A673 (cell line): ENCODE measurements around the gene TCF20.

Experiments used
- EZH2 ChIP-seq: fragments of 200-600 bp; sonication (generic); IDR thresholded peaks from 2 replicates; pipeline ENCODE4 v1.6.1; 2017; ENCODE audit warnings: borderline replicate concordance, low read depth, mild to moderate bottlenecking, mixed read lengths, antibody characterized with exemption, low read length; ENCODE audit not compliant: poor library complexity, severe bottlenecking
- TF ChIP-seq, protein P1 (sequence below): fragments of 300-800, 200-600 bp; sonication (generic); conservative IDR thresholded peaks from 2 replicates; pipeline ENCODE4 v1.5.1; 2017; ENCODE audit warnings: low read depth, mild to moderate bottlenecking, antibody characterized with exemption, low read length, moderate library complexity, mixed read lengths

DNA sequence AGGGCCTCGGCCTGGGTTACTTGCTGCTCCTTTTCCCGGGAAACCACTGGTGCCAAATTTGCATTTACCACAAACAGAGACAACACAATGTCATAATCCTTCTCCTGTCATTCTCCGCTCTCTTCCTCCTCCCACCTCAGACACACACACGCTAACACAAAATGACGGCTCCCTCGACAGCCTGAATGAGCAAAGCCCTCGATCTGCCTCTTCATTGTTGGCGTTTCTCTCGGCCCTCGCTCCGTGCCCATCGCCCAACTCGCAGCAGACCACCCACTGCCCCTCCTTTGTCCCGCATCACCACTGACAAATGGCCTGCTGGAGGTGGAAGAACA, 12.5 kb upstream of the TCF20 start:
- TF ChIP-seq, protein P1, sequence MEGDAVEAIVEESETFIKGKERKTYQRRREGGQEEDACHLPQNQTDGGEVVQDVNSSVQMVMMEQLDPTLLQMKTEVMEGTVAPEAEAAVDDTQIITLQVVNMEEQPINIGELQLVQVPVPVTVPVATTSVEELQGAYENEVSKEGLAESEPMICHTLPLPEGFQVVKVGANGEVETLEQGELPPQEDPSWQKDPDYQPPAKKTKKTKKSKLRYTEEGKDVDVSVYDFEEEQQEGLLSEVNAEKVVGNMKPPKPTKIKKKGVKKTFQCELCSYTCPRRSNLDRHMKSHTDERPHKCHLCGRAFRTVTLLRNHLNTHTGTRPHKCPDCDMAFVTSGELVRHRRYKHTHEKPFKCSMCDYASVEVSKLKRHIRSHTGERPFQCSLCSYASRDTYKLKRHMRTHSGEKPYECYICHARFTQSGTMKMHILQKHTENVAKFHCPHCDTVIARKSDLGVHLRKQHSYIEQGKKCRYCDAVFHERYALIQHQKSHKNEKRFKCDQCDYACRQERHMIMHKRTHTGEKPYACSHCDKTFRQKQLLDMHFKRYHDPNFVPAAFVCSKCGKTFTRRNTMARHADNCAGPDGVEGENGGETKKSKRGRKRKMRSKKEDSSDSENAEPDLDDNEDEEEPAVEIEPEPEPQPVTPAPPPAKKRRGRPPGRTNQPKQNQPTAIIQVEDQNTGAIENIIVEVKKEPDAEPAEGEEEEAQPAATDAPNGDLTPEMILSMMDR: no peak
- no peak for TF ChIP-seq EZH2
